HEK293 (cell line): Measurements from ENCODE around the gene CFAP57.

Source experiments
- CTCF ChIA-PET: fragments of 350-600 bp; formaldehyde crosslinking; extraction: SDS; loops from one replicate; lab custom pipeline; 2021; ENCODE audit warnings: antibody characterized with exemption; lab: Yijun Ruan, JAX
- POLR2A ChIA-PET: fragments of 300-600 bp; formaldehyde crosslinking; extraction: SDS; loops from one replicate; lab custom pipeline; 2020; ENCODE audit warnings: antibody characterized with exemption, inconsistent platforms; lab: Yijun Ruan, JAX
- H3K27ac ChIP-seq: fragments of 200-500 bp; sonication (Bioruptor generic); 2 replicates; pipeline ENCODE4 v1.5.1; 2014; ENCODE audit warnings: low read depth, low read length, control low read depth, inconsistent platforms; ENCODE audit errors: extremely low read depth
- H3K36me3 ChIP-seq, 2 experiments: fragments of 200-500 bp in 1 of 2; sonication (Bioruptor generic) in 1 of 2; 1 replicate in 1 of 2; 2 replicates in 1 of 2; pipeline ENCODE4 v1.5.1; 2014 to 2017; ENCODE audit warnings: inconsistent platforms in 2 of 2, low read length in 2 of 2; ENCODE audit not compliant: control insufficient read depth in 2 of 2, insufficient read depth in 1 of 2
- H3K4me1 ChIP-seq: fragments of 200-500 bp; sonication (Bioruptor generic); 2 replicates; pipeline ENCODE4 v1.5.1; 2014; ENCODE audit warnings: mild to moderate bottlenecking, low read length, inconsistent platforms; ENCODE audit not compliant: control insufficient read depth, insufficient read depth
- H3K4me3 ChIP-seq: 2 replicates; pipeline ENCODE4 v1.5.1; 2011; ENCODE audit warnings: low read depth, mild to moderate bottlenecking, control low read depth, low read length, moderate library complexity
- H3K9me3 ChIP-seq: fragments of 200-500 bp; sonication (Bioruptor generic); 2 replicates; pipeline ENCODE4 v1.5.1; 2014; ENCODE audit warnings: low read depth, low read length, inconsistent platforms; ENCODE audit not compliant: control insufficient read depth, insufficient read depth
- CTCF ChIP-seq: fragments of 450-650 bp; formaldehyde crosslinking; IDR thresholded peaks from 2 replicates; pipeline ENCODE4 v1.5.1; 2016; ENCODE audit warnings: missing biosample characterization, missing genetic modification characterization
- KLF16 ChIP-seq: fragments of 450-650 bp; formaldehyde crosslinking; IDR thresholded peaks from 2 replicates; pipeline ENCODE4 v1.5.1; 2017; ENCODE audit warnings: missing biosample characterization, missing genetic modification characterization
- MZF1 ChIP-seq: fragments of 450-650 bp; formaldehyde crosslinking; IDR thresholded peaks from 2 replicates; pipeline ENCODE4 v1.5.1; 2017; ENCODE audit warnings: missing biosample characterization, missing genetic modification characterization, borderline replicate concordance
- SCRT1 ChIP-seq: fragments of 450-650 bp; formaldehyde crosslinking; IDR thresholded peaks from 2 replicates; pipeline ENCODE4 v1.5.1; 2016; ENCODE audit warnings: missing biosample characterization, missing genetic modification characterization, borderline replicate concordance
- SCRT2 ChIP-seq: fragments of 450-650 bp; formaldehyde crosslinking; IDR thresholded peaks from 2 replicates; pipeline ENCODE4 v1.5.1; 2016; ENCODE audit warnings: missing biosample characterization, missing genetic modification characterization
- ZBTB1 ChIP-seq: fragments of 450-650 bp; formaldehyde crosslinking; IDR thresholded peaks from 2 replicates; pipeline ENCODE4 v1.5.1; 2016; ENCODE audit warnings: missing biosample characterization, missing genetic modification characterization
- ZFP3 ChIP-seq: fragments of 450-650 bp; formaldehyde crosslinking; IDR thresholded peaks from 2 replicates; pipeline ENCODE4 v1.5.1; 2016; ENCODE audit warnings: low read depth, missing biosample characterization, missing genetic modification characterization
- ZFP69B ChIP-seq: fragments of 450-650 bp; formaldehyde crosslinking; IDR thresholded peaks from 2 replicates; pipeline ENCODE4 v1.5.1; 2016; ENCODE audit warnings: missing biosample characterization, missing genetic modification characterization
- ZNF121 ChIP-seq: fragments of 450-650 bp; formaldehyde crosslinking; IDR thresholded peaks from 2 replicates; pipeline ENCODE4 v1.5.1; 2016; ENCODE audit warnings: missing biosample characterization, missing genetic modification characterization
- ZNF202 ChIP-seq: fragments of 450-650 bp; formaldehyde crosslinking; IDR thresholded peaks from 2 replicates; pipeline ENCODE4 v1.5.1; 2016; ENCODE audit warnings: missing biosample characterization, missing genetic modification characterization, borderline replicate concordance
- ZNF274 ChIP-seq, 2 experiments: fragments of 200-500 bp in 1 of 2; fragments of 450-650 bp in 1 of 2; sonication (Bioruptor generic) in 1 of 2; formaldehyde crosslinking in 1 of 2; IDR thresholded peaks; 2 replicates each; pipeline versions ENCODE4 v1.5.1 to v1.6.1; 2014 to 2016; ENCODE audit warnings: borderline replicate concordance in 1 of 2, inconsistent platforms in 1 of 2, low read length in 1 of 2, missing biosample characterization in 1 of 2, missing genetic modification characterization in 1 of 2
- ZNF426 ChIP-seq: fragments of 450-650 bp; formaldehyde crosslinking; IDR thresholded peaks from 2 replicates; pipeline ENCODE4 v1.5.1; 2017; ENCODE audit warnings: missing biosample characterization, missing genetic modification characterization, mild to moderate bottlenecking, inconsistent platforms, moderate library complexity
- ZNF433 ChIP-seq: fragments of 450-650 bp; formaldehyde crosslinking; IDR thresholded peaks from 2 replicates; pipeline ENCODE4 v1.5.1; 2016; ENCODE audit warnings: missing biosample characterization, missing genetic modification characterization, low read depth
- ZNF560 ChIP-seq: fragments of 450-650 bp; formaldehyde crosslinking; IDR thresholded peaks from 2 replicates; pipeline ENCODE4 v1.5.1; 2017; ENCODE audit warnings: missing biosample characterization, missing genetic modification characterization, borderline replicate concordance
- ZNF677 ChIP-seq: fragments of 450-650 bp; IDR thresholded peaks from 2 replicates; pipeline ENCODE4 v1.5.0; 2018; ENCODE audit warnings: missing biosample characterization, mild to moderate bottlenecking, missing genetic modification characterization, moderate library complexity
- ZNF792 ChIP-seq: fragments of 450-650 bp; formaldehyde crosslinking; IDR thresholded peaks from 2 replicates; pipeline ENCODE4 v1.5.1; 2016; ENCODE audit warnings: missing biosample characterization, missing genetic modification characterization
- TF ChIP-seq, protein P1 (sequence below): fragments of 450-650 bp; formaldehyde crosslinking; IDR thresholded peaks from 2 replicates; pipeline ENCODE4 v1.5.1; 2016; ENCODE audit warnings: missing biosample characterization, missing genetic modification characterization
- TF ChIP-seq, protein P2 (sequence below): fragments of 450-650 bp; formaldehyde crosslinking; IDR thresholded peaks from 2 replicates; pipeline ENCODE4 v1.5.1; 2016; ENCODE audit warnings: missing biosample characterization, missing genetic modification characterization, low read depth

Gene CFAP57

DNA sequence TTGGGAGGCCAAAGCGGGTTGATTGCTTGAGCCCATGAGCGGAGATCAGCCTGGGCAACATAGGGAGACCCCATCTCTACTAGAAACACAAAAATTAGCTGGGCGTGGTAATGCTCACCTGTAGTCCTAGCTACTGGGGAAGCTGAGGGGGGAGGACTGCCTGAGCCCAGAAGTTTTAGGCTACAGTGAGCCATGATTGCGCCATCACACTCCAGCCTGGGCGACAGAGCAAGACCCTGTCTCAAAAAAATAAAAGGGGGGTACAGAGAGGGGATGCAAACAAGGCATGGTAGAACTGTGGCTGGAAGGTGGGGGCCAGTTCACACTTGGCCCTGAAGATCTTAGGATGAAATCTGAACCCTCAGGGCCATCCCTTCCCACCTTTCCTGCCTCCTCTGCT, 114.4 kb downstream of the CFAP57 start:
- TF ChIP-seq ZNF202 (tag by site-specific recombination): no peak
- TF ChIP-seq, protein P1, sequence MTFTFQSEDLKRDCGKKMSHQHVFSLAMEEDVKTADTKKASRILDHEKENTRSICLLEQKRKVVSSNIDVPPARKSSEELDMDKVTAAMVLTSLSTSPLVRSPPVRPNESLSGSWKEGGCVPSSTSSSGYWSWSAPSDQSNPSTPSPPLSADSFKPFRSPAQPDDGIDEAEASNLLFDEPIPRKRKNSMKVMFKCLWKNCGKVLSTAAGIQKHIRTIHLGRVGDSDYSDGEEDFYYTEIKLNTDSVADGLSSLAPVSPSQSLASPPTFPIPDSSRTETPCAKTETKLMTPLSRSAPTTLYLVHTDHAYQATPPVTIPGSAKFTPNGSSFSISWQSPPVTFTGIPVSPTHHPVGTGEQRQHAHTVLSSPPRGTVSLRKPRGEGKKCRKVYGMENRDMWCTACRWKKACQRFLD: no peak
- no peak for TF ChIP-seq ZFP3
- 0 out of 2 replicates have a peak, but pooled peaks have one; percentile 19 for TF ChIP-seq ZNF121 (tag by site-specific recombination)
- no peak for TF ChIP-seq MZF1 (tag by site-specific recombination)
- ChIA-PET CTCF (interaction anchor here (1.6 to 1.7 kb wide), 3 partner anchors 8 to 60 kb away, joined by 4 to 5 read pairs (median 5); no protein-coding TSS in a partner anchor), POLR2A (no interaction called here)
- no peak overlapping the region for H3K4me3 ChIP-seq
- no peaks in the 10 kb centered on the region for H3K4me1 ChIP-seq
- H3K27ac ChIP-seq: no peak overlapping the region
- no peaks in the 10 kb centered on the region for H3K36me3 ChIP-seq
- H3K9me3 ChIP-seq: no peaks in the 10 kb centered on the region

DNA sequence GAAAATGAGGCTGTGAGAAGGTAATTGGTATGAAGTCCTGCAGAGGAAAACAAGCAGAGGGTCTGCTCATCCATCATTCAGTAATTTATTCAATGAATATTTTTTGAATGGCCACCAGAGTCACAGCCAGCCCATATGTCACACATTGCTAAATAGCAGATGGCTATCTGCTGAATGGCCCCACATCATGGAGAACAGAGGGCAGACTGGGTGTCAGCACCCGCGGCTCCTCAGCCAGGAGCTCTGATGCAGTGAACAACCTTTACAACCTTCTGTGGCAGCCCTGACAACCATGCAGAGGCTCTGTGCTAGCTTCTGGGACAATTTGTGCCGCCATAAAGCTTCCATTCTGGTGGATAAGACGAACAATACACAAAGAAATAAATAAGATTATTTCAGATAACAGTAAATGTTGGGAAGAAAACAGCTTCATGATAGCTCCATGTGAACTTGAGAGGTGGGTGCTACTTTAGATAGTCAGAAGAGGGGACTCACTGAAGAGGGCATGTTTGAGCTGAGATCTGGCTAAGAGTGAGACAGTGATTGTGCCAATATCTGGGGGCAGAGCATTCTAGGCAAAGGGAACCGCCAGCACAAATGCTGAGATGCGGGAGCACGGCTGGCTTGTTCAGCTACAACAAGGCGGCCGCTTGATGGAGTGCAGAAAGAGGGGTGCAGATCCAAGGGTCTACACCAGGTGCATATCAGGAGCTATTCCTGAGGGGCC, 116.1 kb downstream of the CFAP57 start:
- Histone ChIP-seq H3K36me3 (no peaks in the 10 kb centered on the region), H3K9me3 (no peaks in the 10 kb centered on the region), H3K27ac (no peak overlapping the region), H3K4me1 (no peaks in the 10 kb centered on the region), H3K4me3 (no peak overlapping the region)
- TF ChIP-seq ZNF560: no peak
- TF ChIP-seq ZNF274 (IDR thresholded peaks at IDR 0.05; ENCODE audit: low read length): no peak
- TF ChIP-seq ZNF274 (tag by site-specific recombination; IDR thresholded peaks at IDR 0.05; ENCODE audit: borderline replicate concordance): no peak
- TF ChIP-seq ZNF792: no peak
- TF ChIP-seq ZNF426: no peak
- TF ChIP-seq ZBTB1 (tag by site-specific recombination): no peak
- TF ChIP-seq ZFP69B (tag by site-specific recombination): no peak
- no peak for TF ChIP-seq ZNF433
- CTCF ChIA-PET: no interaction called here
- POLR2A ChIA-PET: no interaction called here

- Histone ChIP-seq H3K4me1 (no peaks in the 10 kb centered on the region), H3K9me3 (no peaks in the 10 kb centered on the region), H3K36me3 (no peaks in the 10 kb centered on the region), H3K27ac (no peak overlapping the region), H3K4me3 (no peak overlapping the region)
- POLR2A ChIA-PET: no interaction called here
- CTCF ChIA-PET: no interaction called here
- TF ChIP-seq SCRT2 (tag by site-specific recombination): peak; percentile 88
- TF ChIP-seq ZNF677 (tag by site-specific recombination): no peak
- TF ChIP-seq SCRT1 (tag by site-specific recombination): peak; percentile 67; the same call in 1 of the 2 replicates
- TF ChIP-seq, protein P2, sequence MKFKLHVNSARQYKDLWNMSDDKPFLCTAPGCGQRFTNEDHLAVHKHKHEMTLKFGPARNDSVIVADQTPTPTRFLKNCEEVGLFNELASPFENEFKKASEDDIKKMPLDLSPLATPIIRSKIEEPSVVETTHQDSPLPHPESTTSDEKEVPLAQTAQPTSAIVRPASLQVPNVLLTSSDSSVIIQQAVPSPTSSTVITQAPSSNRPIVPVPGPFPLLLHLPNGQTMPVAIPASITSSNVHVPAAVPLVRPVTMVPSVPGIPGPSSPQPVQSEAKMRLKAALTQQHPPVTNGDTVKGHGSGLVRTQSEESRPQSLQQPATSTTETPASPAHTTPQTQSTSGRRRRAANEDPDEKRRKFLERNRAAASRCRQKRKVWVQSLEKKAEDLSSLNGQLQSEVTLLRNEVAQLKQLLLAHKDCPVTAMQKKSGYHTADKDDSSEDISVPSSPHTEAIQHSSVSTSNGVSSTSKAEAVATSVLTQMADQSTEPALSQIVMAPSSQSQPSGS (tag by site-specific recombination): no peak
- no peak for TF ChIP-seq KLF16 (tag by site-specific recombination)
- TF ChIP-seq CTCF (tag by site-specific recombination): no peak
Measured at GRCh38 chr1:43288785-43289706, 116.9 kb downstream of the CFAP57 start.
